ENCODE measurements around the gene C6orf15.

DNA sequence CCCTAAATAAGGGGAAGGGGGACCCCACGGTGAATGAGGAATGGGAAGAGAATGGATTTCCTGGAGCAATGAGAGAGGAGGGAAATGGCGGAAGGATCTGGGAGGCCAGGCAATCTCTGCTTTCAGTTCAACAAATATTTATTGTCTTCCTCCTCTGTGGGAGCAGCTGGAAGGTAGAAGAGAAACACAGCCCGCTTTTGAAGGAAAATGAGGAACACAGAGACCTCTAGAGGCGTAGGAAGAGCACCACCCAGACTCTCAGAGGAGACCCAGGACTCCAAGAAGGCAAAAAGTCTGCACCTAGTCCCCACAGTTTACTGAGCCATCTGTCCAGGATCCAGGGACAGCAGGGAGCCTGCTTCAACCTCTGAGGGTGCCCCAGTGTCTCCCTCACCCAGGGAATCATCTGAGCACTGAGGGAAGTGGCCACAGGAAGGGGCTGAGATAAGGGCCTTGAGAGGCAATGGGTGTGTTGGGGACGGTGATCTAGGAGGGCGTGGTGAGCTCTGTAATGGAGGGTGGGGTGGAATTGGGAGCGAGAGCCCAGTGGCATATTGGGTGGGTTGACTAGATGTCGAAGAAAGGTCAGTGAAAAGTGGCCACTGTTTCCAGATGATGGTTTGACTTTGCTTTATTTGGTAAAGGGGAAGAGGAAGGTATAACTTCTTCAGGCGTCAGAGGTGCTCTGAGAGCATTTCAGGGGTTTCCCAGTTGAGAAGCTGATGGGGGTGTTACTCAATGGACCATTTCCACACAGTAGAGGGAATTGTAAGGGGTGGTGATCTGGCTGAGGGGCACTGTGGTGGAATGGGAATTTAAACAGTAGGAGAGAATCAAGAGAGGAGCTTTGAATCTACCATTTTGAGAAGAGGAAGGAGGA is 2.8 kb upstream of the C6orf15 start:
- TF ChIP-seq, protein P1, sequence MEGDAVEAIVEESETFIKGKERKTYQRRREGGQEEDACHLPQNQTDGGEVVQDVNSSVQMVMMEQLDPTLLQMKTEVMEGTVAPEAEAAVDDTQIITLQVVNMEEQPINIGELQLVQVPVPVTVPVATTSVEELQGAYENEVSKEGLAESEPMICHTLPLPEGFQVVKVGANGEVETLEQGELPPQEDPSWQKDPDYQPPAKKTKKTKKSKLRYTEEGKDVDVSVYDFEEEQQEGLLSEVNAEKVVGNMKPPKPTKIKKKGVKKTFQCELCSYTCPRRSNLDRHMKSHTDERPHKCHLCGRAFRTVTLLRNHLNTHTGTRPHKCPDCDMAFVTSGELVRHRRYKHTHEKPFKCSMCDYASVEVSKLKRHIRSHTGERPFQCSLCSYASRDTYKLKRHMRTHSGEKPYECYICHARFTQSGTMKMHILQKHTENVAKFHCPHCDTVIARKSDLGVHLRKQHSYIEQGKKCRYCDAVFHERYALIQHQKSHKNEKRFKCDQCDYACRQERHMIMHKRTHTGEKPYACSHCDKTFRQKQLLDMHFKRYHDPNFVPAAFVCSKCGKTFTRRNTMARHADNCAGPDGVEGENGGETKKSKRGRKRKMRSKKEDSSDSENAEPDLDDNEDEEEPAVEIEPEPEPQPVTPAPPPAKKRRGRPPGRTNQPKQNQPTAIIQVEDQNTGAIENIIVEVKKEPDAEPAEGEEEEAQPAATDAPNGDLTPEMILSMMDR (conservative IDR thresholded peaks at IDR 0.05; ENCODE audit: low read length), result peak; percentile 57
- TF ChIP-seq EZH2phosphoT487 (IDR thresholded peaks at IDR 0.05; ENCODE audit: borderline replicate concordance), result no peak
